PC-3 (cell line): ENCODE results near the gene TTBK1. TPM values are rescaled to one million over a fixed set of nuclear protein-coding genes. Genes with fewer than 3 reads are reported as not detected.

Source experiments
- ATAC-seq: fragments of 200-7000 bp; cut with Tn5 transposase; 2 replicates; pipeline ENCODE4 v1.9.1; 2020; ENCODE audit warnings: mild to moderate bottlenecking, moderate library complexity
- BruUV-seq: library from RNA; stranded (reverse); fragments of 400-500 nt; replicated peaks from 2 replicates; lab custom pipeline; 2021; lab: Mats Ljungman, UMichigan
- CTCF ChIA-PET: fragments of 300-600 bp; sonication (Branson Sonifier 250); formaldehyde crosslinking; loops from one replicate; lab custom pipeline; 2022; ENCODE audit warnings: antibody characterized with exemption; lab: Charles Lee
- POLR2A ChIA-PET: fragments of 300-600 bp; sonication (Branson Sonifier 250); formaldehyde crosslinking; loops from one replicate; lab custom pipeline; 2022; ENCODE audit warnings: antibody characterized with exemption; ENCODE audit not compliant: unreplicated experiment; lab: Charles Lee
- DNase-seq: peaks from one replicate; pipeline ENCODE4 v3.0.0-alpha.2; 2015
- H2AFZ ChIP-seq: fragments of 300-600 bp; sonication (generic); 2 replicates; pipeline ENCODE4 v1.6.0; 2016; ENCODE audit warnings: antibody characterized with exemption, low read length
- H3F3A ChIP-seq: fragments of 300-600 bp; sonication (generic); one replicate; pipeline ENCODE4 v1.6.0; 2017; ENCODE audit warnings: antibody characterized with exemption, low read length, control low read depth, mild to moderate bottlenecking; ENCODE audit not compliant: unreplicated experiment
- H3K27ac ChIP-seq: fragments of 300-600 bp; sonication (generic); 2 replicates; pipeline ENCODE4 v1.5.1; 2016; ENCODE audit warnings: mild to moderate bottlenecking, low read length
- H3K27me3 ChIP-seq: fragments of 300-600 bp; sonication (generic); 2 replicates; pipeline ENCODE4 v1.6.1; 2016; ENCODE audit warnings: low read length, mixed read lengths
- H3K36me3 ChIP-seq: fragments of 300-600 bp; sonication (generic); 2 replicates; pipeline ENCODE4 v1.6.1; 2016; ENCODE audit warnings: low read depth, mixed run types, low read length, mixed read lengths
- H3K4me1 ChIP-seq: fragments of 300-600 bp; sonication (generic); 2 replicates; pipeline ENCODE4 v1.5.1; 2016; ENCODE audit warnings: low read length; ENCODE audit not compliant: insufficient read depth
- H3K4me2 ChIP-seq: fragments of 300-600 bp; sonication (generic); 2 replicates; pipeline ENCODE4 v1.6.0; 2016; ENCODE audit warnings: low read length
- H3K4me3 ChIP-seq: fragments of 300-600 bp; sonication (generic); 2 replicates; pipeline ENCODE4 v1.5.1; 2016; ENCODE audit warnings: mild to moderate bottlenecking, low read length, mixed read lengths
- H3K79me2 ChIP-seq: fragments of 300-600 bp; sonication (generic); 2 replicates; pipeline ENCODE4 v1.6.1; 2017; ENCODE audit warnings: low read length, mixed read lengths
- H3K9ac ChIP-seq: fragments of 300-600 bp; sonication (generic); 2 replicates; pipeline ENCODE4 v1.6.0; 2016; ENCODE audit warnings: mild to moderate bottlenecking, low read length
- H3K9me2 ChIP-seq: fragments of 300-600 bp; sonication (generic); replicated peaks from 2 replicates; pipeline ENCODE4 v1.6.1; 2016; ENCODE audit warnings: mixed run types, low read length, mixed read lengths
- H3K9me3 ChIP-seq: fragments of 300-600 bp; sonication (generic); 2 replicates; pipeline ENCODE4 v1.6.1; 2016; ENCODE audit warnings: low read length, mixed read lengths
- H4K20me1 ChIP-seq: fragments of 300-600 bp; sonication (generic); 2 replicates; pipeline ENCODE4 v1.6.1; 2016; ENCODE audit warnings: low read length, mixed read lengths
- EZH2 ChIP-seq: fragments of 300-600 bp; sonication (generic); IDR thresholded peaks from one replicate; pipeline ENCODE4 v1.6.1; 2017; ENCODE audit warnings: antibody characterized with exemption, mild to moderate bottlenecking, low read length; ENCODE audit not compliant: unreplicated experiment
- EZH2phosphoT487 ChIP-seq: fragments of 300-600 bp; sonication (generic); IDR thresholded peaks from 2 replicates; pipeline ENCODE4 v1.6.1; 2018; ENCODE audit warnings: mild to moderate bottlenecking, antibody characterized with exemption, low read length, borderline replicate concordance
- intact Hi-C: fragments of 100-400 bp; cut with micrococcal nuclease; formaldehyde crosslinking; loops from 2 replicates; pipeline ENCODE4 v1.9.0; 2023
- total RNA-seq: library from RNA; depleted of rRNA; stranded (reverse); fragments of >200 nt; gene quantifications from 2 replicates; pipeline ENCODE4 v1.2.3, GENCODE V29; 2014
- TF ChIP-seq, protein P1 (sequence below): fragments of 300-600 bp; sonication (generic); conservative IDR thresholded peaks from 2 replicates; pipeline ENCODE4 v1.5.1; 2017; ENCODE audit warnings: antibody characterized with exemption, low read depth, mild to moderate bottlenecking, low read length

Gene TTBK1
- total RNA-seq, 1 experiment from 2014 or later, result not detected

DNA sequence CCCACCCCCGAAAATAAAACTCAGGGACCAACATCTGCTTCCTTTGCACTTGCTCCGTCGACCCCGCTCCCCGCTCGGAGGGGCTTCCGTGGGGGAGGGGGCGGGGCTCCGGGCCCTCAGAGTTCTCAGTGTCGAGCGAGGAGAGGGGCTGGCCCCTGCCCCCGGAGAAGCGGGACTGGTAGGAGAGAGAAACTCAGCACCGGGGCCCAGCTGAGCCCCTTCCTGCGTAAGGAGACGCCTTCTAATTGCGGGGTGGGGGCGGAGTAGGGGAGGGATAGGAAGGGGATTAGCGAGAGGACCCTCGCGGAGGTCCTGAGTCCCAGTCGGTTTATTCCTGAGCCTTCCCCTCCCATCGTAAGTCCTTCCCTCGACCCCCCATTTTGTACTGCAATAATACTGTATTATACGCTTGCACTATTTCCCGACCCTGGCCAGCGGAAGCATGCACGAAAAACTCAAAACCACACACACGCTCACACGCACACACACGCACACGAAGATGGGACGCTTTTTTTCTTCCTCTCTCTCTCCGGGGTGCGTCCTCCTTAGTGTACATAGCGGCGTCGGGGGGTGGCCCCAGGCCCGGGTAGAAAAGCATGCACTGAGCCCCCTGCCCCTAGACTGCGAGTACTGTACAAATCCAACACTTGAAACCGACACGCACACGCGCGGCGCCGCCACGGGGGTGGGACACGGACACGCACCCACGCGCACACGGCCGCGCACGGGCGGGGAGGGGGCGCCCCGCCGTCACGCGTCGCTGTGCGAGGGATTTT, 32.7 kb downstream of the TTBK1 start:
- Histone ChIP-seq H3F3A (no peaks in the 10 kb centered on the region), H3K4me3 (no peak overlapping the region), H3K4me1 (peaks cover 7% of the 10 kb centered on the region; the same call in 1 of the 2 replicates), H3K4me2 (no peak overlapping the region), H3K36me3 (no peaks in the 10 kb centered on the region), H3K27ac (no peak overlapping the region), H3K9me2 (no peaks in the 10 kb centered on the region), H4K20me1 (no peaks in the 10 kb centered on the region), H3K27me3 (peaks cover 17% of the 10 kb centered on the region), H3K79me2 (no peaks in the 10 kb centered on the region), H3K9ac (no peak overlapping the region), H2AFZ (no peak overlapping the region), H3K9me3 (no peaks in the 10 kb centered on the region)
- CTCF ChIA-PET, result no interaction called here
- TF ChIP-seq EZH2, result no peak
- no peak for TF ChIP-seq EZH2phosphoT487
- TF ChIP-seq, protein P1, sequence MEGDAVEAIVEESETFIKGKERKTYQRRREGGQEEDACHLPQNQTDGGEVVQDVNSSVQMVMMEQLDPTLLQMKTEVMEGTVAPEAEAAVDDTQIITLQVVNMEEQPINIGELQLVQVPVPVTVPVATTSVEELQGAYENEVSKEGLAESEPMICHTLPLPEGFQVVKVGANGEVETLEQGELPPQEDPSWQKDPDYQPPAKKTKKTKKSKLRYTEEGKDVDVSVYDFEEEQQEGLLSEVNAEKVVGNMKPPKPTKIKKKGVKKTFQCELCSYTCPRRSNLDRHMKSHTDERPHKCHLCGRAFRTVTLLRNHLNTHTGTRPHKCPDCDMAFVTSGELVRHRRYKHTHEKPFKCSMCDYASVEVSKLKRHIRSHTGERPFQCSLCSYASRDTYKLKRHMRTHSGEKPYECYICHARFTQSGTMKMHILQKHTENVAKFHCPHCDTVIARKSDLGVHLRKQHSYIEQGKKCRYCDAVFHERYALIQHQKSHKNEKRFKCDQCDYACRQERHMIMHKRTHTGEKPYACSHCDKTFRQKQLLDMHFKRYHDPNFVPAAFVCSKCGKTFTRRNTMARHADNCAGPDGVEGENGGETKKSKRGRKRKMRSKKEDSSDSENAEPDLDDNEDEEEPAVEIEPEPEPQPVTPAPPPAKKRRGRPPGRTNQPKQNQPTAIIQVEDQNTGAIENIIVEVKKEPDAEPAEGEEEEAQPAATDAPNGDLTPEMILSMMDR, result no peak
- POLR2A ChIA-PET, result no interaction called here
- ATAC-seq (no peak), DNase-seq (no peak)
- intact Hi-C loops, result no loop called here
- no TSS peak for BruUV-seq

DNA sequence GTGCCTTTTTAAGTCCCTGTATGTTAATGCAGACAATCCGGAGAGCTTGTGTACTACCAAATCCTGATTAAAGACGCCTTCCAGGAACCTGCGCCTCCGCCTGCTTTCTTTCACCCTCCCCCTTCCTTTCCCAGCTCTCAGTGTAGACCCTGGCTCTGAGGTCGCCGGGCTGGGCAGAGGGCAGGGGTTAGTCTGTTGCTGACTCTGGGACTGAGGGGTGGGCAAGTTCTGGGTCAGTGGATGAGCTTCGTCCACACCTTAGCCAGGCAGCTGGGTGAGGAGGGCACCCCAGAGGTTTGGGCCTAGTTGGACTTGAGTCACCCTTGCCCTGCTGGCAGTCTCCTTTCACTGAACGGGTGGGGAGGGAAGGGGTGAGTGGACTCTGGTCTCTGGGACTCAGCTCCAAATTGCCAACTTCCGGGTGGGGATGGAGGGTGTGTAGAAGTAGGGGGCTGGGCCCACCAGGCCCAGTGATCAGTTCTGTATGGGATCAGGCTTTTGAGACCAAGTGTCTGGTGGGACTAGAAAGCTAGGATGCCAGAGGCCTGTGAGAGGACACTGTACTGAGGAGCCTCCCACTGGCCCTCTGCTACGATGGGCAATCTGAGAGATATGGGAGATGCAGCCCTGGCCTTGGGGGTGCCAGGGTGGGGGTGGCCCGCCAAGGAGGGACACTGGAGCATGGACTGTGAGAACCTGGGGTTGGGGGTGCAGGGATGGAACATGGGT, 33.5 kb downstream of the TTBK1 start:
- DNase-seq (no peak), ATAC-seq (no peak)
- no peaks in the 10 kb centered on the region for H4K20me1 ChIP-seq
- H3K4me2 ChIP-seq, result no peak overlapping the region
- H2AFZ ChIP-seq, result no peak overlapping the region
- H3K9me3 ChIP-seq, result no peaks in the 10 kb centered on the region
- BruUV-seq, result no TSS peak
- TF ChIP-seq EZH2, result no peak
- TF ChIP-seq EZH2phosphoT487, result no peak
- TF ChIP-seq, protein P1, result no peak
- H3K9ac ChIP-seq, result no peak overlapping the region
- CTCF ChIA-PET, result no interaction called here
- intact Hi-C loops, result no loop called here
- H3K27me3 ChIP-seq, result peaks cover 17% of the 10 kb centered on the region
- H3K79me2 ChIP-seq, result no peaks in the 10 kb centered on the region
- no peaks in the 10 kb centered on the region for H3K36me3 ChIP-seq
- POLR2A ChIA-PET, result no interaction called here
- no peaks in the 10 kb centered on the region for H3K9me2 ChIP-seq
- peaks cover 7% of the 10 kb centered on the region; the same call in 1 of the 2 replicates for H3K4me1 ChIP-seq
- no peak overlapping the region for H3K4me3 ChIP-seq
- no peak overlapping the region for H3K27ac ChIP-seq
- H3F3A ChIP-seq, result no peaks in the 10 kb centered on the region

DNA sequence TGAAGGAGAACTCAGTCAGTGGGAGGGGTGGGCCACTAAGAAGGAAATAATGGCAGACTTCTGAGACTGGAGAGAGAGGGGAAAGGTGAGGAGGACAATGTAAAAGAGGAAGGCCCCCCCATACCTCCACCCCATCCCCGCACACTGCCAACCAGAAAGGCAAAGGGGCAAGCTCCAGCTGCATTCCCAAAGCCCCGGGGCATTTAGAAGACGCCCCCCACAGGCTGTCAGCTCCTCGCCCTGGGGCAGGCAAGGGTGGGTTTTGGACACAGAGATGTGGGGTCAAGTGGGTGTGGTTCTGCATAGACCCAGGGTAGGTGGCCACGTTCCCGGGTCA, 34.0 kb downstream of the TTBK1 start:
- H3K27me3 ChIP-seq, result peaks cover 17% of the 10 kb centered on the region
- BruUV-seq, result no TSS peak
- H3K9me3 ChIP-seq, result no peaks in the 10 kb centered on the region
- no peaks in the 10 kb centered on the region for H3K36me3 ChIP-seq
- ATAC-seq (no peak), DNase-seq (no peak)
- no peak overlapping the region for H2AFZ ChIP-seq
- ChIA-PET CTCF (no interaction called here), POLR2A (no interaction called here)
- H3K79me2 ChIP-seq, result no peaks in the 10 kb centered on the region
- no peaks in the 10 kb centered on the region for H3F3A ChIP-seq
- no peak overlapping the region for H3K27ac ChIP-seq
- peaks cover 7% of the 10 kb centered on the region; the same call in 1 of the 2 replicates for H3K4me1 ChIP-seq
- H3K4me3 ChIP-seq, result no peak overlapping the region
- TF ChIP-seq EZH2 (no peak), EZH2phosphoT487 (no peak)
- TF ChIP-seq, protein P1, result no peak
- no peaks in the 10 kb centered on the region for H4K20me1 ChIP-seq
- no peak overlapping the region for H3K9ac ChIP-seq
- H3K4me2 ChIP-seq, result no peak overlapping the region
- intact Hi-C loops, result no loop called here
- H3K9me2 ChIP-seq, result no peaks in the 10 kb centered on the region
